Melanocyte of skin (primary cell): ENCODE measurements around the gene AP1S2. TPM values are rescaled to one million over a fixed set of nuclear protein-coding genes. Genes with fewer than 3 reads are reported as not detected.

Experiments used
- total RNA-seq, 2 donors: library from RNA; depleted of rRNA; stranded (reverse); fragments of >200 nt; gene quantifications; 2 replicates each; pipeline ENCODE4 v1.2.3, GENCODE V29; 2012

AP1S2 gene
- 100 to 1,000 TPM; 147 to 220 TPM for total RNA-seq

GRCh38 chrX:15854712-15855567 is at the start of gene AP1S2:
AP1S2 (minus strand) TSS chrX:15854813; CDS start chrX:15852524, 2,289 bp downstream.

DNA sequence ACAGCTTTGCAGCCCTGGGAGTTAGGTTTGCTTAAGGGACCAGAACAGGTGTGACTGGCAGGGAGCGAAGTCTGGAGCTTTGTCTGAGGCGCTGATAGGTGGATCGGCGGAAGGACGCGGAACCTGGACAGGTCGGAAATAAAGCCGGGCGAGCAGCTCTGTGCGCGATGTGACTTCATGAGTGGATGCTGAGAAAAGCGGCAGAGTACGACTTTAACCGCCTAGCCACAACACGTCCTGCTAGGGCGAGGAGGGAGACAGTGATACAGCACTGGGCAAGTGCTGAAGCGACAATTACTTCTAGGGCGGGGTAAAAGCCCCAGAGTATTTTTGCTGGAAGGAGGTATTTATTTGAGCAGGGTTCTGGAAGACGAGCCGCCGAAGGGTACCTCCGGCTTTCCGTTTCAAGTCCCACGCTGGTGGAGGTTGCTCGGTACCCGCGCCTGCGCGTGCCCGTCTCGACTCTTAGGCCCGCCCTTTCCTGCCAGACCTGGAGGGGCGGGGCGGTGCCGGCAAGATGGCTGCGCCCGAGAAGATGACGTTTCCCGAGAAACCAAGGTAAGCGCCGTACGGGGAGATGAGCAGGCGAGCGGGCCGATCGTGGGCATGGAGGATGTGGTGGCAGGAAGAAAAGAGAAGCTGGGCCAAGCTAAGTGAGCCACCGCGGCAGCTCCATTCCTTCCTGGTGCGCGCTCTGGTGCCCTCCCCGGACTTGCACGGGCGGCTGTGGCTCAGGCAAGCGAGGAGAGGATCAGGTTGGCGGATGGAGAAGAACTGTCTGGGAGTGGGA is 64.4 kb downstream of the AP1S2 start, which contains the start of gene ZRSR2:
ZRSR2 (plus strand) TSS at position 506 of the 790 bp plus-strand sequence; CDS start at position 518, 12 bp downstream.

Other genes with a start within 250 kb of the AP1S2 start
- gene CLTRN, start 190.0 kb downstream of the AP1S2 start, total RNA-seq: under 1 TPM in 1 of 2 donors, not detected in 1; 0.34 TPM
- 10 to 100 TPM in 1 of 2 donors, 1 to 10 TPM in 1; 7.3 to 10.7 TPM for gene CA5B, start 116.5 kb downstream of the AP1S2 start, total RNA-seq
- 1 to 10 TPM; 1.7 to 3.4 TPM for gene ZRSR2, start 64.3 kb downstream of the AP1S2 start, total RNA-seq